HEK293T (cell line): ENCODE measurements around the gene BID.

Experiments used
- CTBP1 ChIP-seq: fragments of 450-650 bp; IDR thresholded peaks from 2 replicates; pipeline ENCODE4 v1.6.1; 2016; ENCODE audit warnings: borderline replicate concordance
- ELF4 ChIP-seq: fragments of 450-650 bp; IDR thresholded peaks from 2 replicates; pipeline ENCODE4 v1.6.1; 2017; ENCODE audit warnings: antibody characterized with exemption
- FOXA1 ChIP-seq: fragments of 450-650 bp; IDR thresholded peaks from 2 replicates; pipeline ENCODE4 v1.6.1; 2016; ENCODE audit warnings: mild to moderate bottlenecking
- FOXK2 ChIP-seq: fragments of 450-650 bp; IDR thresholded peaks from 2 replicates; pipeline ENCODE4 v1.6.1; 2016; ENCODE audit warnings: mild to moderate bottlenecking
- FOXM1 ChIP-seq: fragments of 450-650 bp; IDR thresholded peaks from 2 replicates; pipeline ENCODE4 v1.6.1; 2017; ENCODE audit warnings: mild to moderate bottlenecking, borderline replicate concordance
- L3MBTL2 ChIP-seq: fragments of 450-650 bp; conservative IDR thresholded peaks from 2 replicates; pipeline ENCODE4 v1.6.1; 2016; ENCODE audit warnings: mild to moderate bottlenecking
- SP1 ChIP-seq: fragments of 450-650 bp; IDR thresholded peaks from 2 replicates; pipeline ENCODE4 v1.6.1; 2017
- SUZ12 ChIP-seq: fragments of 450-650 bp; IDR thresholded peaks from 2 replicates; pipeline ENCODE4 v1.6.1; 2016; ENCODE audit warnings: mild to moderate bottlenecking

DNA sequence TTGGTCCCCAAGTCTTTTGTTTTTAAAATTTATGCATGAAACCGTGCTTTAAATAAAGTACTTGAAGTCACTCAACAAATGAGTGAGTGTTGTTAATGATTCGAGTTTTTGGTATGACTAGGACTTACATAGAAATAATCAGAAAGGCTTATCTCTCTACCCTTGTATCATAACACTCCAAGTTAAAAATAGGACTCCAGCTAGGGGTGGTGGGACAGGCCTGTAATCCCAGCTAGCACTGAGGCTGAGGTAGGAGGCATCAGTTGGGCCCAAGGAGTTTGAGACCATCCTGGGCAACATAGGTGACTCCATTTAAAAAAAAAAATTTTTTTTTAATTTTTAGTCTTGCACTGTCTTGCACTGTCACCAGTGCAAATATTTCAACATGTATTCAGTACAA lies 80.1 kb downstream of the BID start:
- TF ChIP-seq FOXK2 (no peak), ELF4 (no peak), SUZ12 (no peak), CTBP1 (no peak), FOXM1 (no peak), SP1 (no peak), L3MBTL2 (no peak), FOXA1 (no peak)
